HL-60/S4 treated with retinoic acid at 250 ng/mL for 4 days and 3 days (cell line): ENCODE data around the gene FAT1.

Source experiments
- in situ Hi-C: fragments of 300-500 bp; cut with MboI; formaldehyde crosslinking; loops from 2 replicates; pipeline ENCODE4 v1.7.0; 2022; ENCODE audit warnings: low sequenced_read_pairs

Gene FAT1

DNA sequence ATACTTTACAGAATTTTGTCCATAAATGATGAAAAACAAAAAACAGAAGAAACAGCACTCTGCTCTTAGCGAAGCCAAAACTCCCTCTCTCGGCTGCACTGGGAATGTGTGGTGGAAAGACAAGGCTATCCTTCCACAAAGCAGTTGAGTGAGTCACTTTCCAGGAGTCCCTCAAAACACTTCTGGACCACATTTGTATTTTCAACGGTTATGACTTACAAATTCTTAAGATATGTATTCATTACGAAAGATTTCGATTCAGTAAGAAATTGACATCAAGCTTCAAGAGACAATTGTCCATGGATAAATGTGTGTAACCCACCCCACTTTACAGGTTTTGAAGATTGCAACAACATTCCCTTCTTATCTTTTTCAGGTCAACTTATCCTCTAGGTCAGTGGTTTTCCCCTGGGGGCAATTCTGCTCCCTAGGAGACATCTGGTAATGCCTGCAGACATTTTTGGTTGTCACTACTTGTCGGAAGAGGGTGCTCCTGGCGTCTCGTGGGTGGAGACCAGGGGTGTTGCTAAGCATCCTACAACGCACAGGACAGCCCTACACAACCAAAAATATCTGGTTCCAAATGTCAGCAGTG lies 101.6 kb downstream of the FAT1 start:
- in situ Hi-C loops = no loop called here

GRCh38 chr4:186619088-186619487 lies 104.6 kb downstream of the FAT1 start:
- in situ Hi-C loops = no loop called here

DNA sequence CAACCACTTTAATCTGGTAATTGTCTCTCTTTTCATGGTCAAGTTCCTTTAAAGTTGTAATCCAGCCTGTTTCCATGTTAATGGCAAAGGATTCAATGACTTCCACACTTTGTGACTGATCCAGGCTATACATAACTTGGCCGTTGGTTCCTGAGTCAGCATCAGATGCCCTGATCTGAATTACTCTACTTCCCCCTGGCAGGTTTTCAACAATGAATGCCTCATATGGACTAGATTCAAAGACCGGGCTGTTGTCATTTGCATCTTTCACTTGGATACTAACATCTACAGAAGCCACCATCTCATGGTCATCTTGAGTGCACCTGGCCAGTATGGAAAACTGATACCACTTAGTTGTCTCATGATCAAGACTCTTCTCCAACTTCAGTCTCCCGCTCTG lies 105.7 kb downstream of the FAT1 start:
- in situ Hi-C loops = no loop called here

GRCh38 chr4:186607490-186607889 lies 116.2 kb downstream of the FAT1 start:
- in situ Hi-C loops = no loop called here

GRCh38 chr4:186606591-186606992 lies 117.1 kb downstream of the FAT1 start:
- in situ Hi-C loops = no loop called here

DNA sequence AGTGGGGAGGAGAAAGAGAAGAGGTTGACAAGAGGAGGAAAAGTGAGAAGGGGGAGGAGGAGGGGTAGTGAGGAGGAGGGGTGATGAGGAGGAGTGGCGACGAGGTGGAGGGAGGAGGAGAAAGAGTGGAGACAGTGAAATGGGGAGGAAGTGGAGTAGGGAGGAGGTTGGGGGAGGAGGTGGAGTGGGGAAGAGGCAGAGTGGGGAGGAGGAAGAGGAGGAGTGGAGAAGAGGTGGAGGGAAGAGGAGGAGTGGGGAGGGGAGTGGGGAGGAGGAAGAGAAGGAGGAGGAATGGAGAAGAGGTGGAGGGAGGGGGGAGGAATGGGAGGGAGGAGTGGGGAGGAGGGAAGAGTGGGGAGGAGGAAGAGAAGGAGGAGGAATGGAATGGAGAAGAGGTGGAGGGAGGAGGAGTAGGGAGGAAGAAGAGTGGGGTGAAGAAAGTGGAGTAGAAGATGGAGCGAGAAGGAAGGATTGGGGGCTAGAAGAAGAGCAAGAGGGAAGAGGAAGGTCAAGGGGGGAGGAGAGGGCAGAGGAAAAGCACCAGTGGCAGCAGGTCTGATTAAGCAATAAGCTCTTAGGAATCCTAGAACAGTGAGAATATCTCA lies 118.3 kb downstream of the FAT1 start:
- in situ Hi-C loops = no loop called here

DNA sequence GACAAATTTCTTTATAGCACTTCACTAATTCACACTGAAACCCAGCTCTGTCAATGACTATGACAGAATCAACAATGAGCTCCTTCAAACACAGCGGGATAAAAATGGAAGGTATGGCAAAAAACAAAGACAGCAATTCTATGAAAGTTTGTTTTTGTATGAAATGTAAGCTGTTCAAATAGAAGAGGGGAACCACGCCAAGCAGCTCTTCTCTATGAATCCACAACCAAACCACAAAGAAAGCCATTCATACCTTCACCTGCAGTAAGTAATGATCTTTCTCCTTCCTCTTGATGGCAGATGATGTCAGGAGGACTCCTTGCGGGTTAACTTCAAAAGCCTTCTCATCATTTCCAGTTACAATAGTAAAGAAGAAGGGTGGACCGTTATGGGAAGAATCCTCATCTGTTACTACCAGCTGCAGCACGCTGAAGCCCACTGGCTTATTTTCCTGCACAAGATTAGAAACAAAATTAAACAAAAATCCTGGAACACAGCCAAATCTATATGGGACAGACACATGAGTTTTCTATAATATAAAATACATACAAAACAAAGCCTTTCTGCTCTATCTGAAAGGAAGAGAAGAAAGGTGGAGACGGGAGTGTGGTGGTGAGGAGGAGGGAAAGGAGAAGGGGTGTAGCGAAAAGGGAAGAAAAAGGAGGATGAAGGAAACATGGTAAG lies 119.4 kb downstream of the FAT1 start:
- in situ Hi-C loops = no loop called here

DNA sequence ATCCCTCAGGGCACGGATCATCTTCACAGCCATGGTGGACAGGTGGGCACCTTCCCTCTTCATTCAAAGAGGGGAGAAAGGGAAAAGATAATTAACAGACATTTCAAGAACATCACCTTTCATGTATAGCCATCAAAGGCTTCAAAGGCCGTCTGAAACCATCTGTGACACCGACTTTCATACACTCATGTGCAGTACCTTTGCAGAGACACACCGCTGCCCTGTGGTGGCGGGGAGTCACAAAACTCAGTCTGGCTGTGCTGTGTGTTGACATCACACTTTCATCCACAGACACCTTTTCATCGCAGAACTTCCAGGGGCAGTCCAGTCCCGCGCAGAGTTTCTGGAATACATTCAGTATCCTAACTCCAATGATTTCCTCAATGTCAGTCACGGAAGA lies 120.7 kb downstream of the FAT1 start:
- in situ Hi-C loops = no loop called here

- in situ Hi-C loops = no loop called here
Measured at GRCh38 chr4:186599483-186599882, 124.2 kb downstream of the FAT1 start.

- in situ Hi-C loops = no loop called here
Measured at GRCh38 chr4:186598686-186599085, 125.0 kb downstream of the FAT1 start.

GRCh38 chr4:186596850-186597390 lies 126.7 kb downstream of the FAT1 start:
- in situ Hi-C loops = no loop called here

DNA sequence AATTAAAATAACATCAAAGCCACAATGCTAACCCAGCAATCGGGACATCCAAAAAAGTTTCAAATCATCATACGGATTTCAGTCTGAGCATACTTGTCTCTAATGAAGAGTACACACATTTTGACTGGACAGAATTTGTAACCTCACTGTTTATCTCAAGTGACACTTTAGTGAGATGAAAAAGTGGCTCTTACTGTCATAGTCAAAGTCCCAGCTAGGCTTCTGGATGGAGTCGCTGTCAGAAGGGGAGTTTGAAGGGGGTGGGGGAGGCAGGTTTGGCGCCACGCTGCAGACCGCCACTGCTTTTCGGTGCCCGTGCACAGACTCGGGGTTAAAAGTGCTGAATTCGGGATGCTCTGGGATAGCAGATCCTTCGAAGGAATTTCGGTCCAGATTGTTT lies 127.3 kb downstream of the FAT1 start:
- in situ Hi-C loops = no loop called here

DNA sequence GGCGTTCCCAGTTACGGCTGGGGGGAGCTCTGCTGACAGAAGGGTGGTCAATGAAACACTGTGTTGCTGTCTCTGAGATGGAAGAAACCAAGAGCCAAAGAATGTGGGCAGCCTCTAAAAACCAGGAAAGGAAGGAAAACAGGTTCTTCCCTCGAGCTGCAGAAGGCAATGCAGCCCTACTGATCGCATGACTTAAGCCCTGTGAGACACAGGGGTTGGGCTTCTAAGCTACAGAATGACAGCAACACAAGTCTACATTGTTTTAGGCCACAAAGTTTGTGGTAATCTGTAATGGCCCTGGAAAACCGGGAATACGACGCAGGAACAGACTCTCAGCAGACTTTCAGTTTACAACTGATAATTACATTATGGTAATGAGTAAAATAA lies 130.1 kb downstream of the FAT1 start:
- in situ Hi-C loops = no loop called here

GRCh38 chr4:186592966-186593586 lies 130.6 kb downstream of the FAT1 start:
- in situ Hi-C loops = no loop called here

DNA sequence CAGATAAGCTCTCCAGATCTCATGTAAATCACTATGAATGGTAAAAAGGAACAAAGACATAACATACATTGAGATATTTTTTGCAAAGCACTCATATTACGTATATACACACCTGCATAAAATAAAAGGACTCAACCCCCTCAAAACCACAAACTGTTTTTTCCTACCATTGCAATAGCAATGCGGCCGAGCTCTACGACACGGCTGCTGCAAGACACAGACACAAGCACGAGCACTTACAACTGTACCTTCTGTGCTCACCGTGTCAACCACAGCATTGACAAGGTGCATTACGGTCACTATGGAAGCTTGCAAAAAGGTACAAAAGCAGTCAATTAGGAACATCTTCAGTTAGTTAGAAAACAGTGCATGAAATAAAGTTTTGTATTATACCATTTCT lies 131.2 kb downstream of the FAT1 start:
- in situ Hi-C loops = no loop called here

DNA sequence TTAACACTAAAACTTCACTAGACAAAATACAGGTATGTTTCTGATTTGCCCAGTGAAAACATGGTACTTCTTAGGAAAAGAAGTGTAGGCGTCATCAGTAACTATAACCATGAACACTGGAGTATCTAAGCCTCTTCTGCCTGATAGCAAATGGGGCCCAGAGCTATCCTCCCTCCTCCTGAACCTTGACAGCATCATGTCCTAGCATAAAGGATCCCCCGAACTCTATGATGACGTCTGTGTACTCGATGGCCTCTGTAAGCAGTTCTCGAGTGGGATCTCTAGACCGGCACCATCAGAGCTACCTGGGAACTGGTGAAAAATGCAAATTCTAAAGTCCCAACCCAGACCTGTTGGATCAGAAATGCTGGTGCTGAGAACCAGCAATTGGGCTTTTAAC lies 132.0 kb downstream of the FAT1 start:
- in situ Hi-C loops = no loop called here

DNA sequence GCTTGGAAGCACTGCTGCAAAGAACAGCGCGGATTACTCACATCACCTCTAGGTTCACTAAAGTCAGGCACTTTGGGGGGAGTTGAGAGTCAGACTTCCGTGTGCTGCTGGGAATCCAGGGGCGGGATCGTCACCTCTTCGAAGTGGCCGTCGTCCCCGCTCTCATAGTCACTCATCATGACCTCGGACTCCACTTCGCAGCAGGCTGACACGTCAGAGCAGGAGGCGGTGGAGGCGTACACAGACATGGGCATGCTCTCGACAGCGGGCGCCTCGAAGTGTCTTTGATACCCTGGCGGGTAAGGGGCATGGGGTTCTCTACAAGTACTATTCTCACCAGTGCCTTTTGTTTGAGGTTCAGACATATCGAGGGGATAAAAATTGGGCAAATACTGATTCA lies 135.2 kb downstream of the FAT1 start:
- in situ Hi-C loops = no loop called here

- in situ Hi-C loops = no loop called here
Measured at GRCh38 chr4:186587416-186588018, 136.1 kb downstream of the FAT1 start.

- in situ Hi-C loops = no loop called here
Measured at GRCh38 chr4:186586205-186586604, 137.5 kb downstream of the FAT1 start.

- in situ Hi-C loops = no loop called here
Measured at GRCh38 chr4:186584912-186585311, 138.7 kb downstream of the FAT1 start.

- in situ Hi-C loops = no loop called here
Measured at GRCh38 chr4:186581421-186581820, 142.2 kb downstream of the FAT1 start.
